GM12891 (cell line): ENCODE data around the gene OR4D2. TPM values are rescaled to one million over a fixed set of nuclear protein-coding genes. Genes with fewer than 3 reads are reported as not detected.
"Not testable (repeated sequence)": the region's sequence is repeated elsewhere in the genome, so short reads cannot be mapped to it uniquely, and the experiment has no call there.

Experiments
- DNase-seq: peaks from one replicate; pipeline ENCODE4 v3.0.0; 2011; ENCODE audit warnings: low spot score; ENCODE audit not compliant: insufficient read length
- FAIRE-seq: peaks from 2 replicates; lab custom pipeline; 2011; peaks lifted over from hg19 to GRCh38; lab: Jason Lieb, UNC
- PAX5 ChIP-seq: IDR thresholded peaks from 2 replicates; pipeline ENCODE4 v1.6.1; 2011; ENCODE audit warnings: low read length, moderate library complexity, mild to moderate bottlenecking; ENCODE audit not compliant: insufficient read depth, severe bottlenecking
- POLR2A ChIP-seq: IDR thresholded peaks from 2 replicates; pipeline ENCODE4 v1.6.1; 2011; ENCODE audit warnings: low read depth, low read length, control low read depth
- POLR2AphosphoS5 ChIP-seq: IDR thresholded peaks from 2 replicates; pipeline ENCODE4 v1.6.1; 2011; ENCODE audit warnings: low read depth, low read length, control low read depth
- POU2F2 ChIP-seq: IDR thresholded peaks from 2 replicates; pipeline ENCODE4 v1.6.1; 2011; ENCODE audit warnings: low read depth, mild to moderate bottlenecking, control low read depth, low read length, moderate library complexity
- SPI1 ChIP-seq: IDR thresholded peaks from 2 replicates; pipeline ENCODE4 v1.6.1; 2011; ENCODE audit warnings: low read depth, low read length, control low read depth
- TAF1 ChIP-seq: IDR thresholded peaks from 2 replicates; pipeline ENCODE4 v1.6.1; 2011; ENCODE audit warnings: low read depth, low read length, control low read depth
- polyA plus RNA-seq: library from polyadenylated mRNA; unstranded; fragments of >200 nt; gene quantifications from one replicate; pipeline ENCODE4 v1.2.1, GENCODE V29; 2012; ENCODE audit warnings: low read depth, missing spikeins, inconsistent platforms; ENCODE audit not compliant: missing spikeins

The OR4D2 gene
- polyA plus RNA-seq, result not detected

- no peak for TF ChIP-seq POLR2A
- TF ChIP-seq TAF1, result no peak
- TF ChIP-seq POU2F2, result no peak
- TF ChIP-seq POLR2AphosphoS5, result no peak
- no peak for TF ChIP-seq PAX5
- no peak for TF ChIP-seq SPI1
- FAIRE-seq (no peak), DNase-seq (no peak)
Observed at GRCh38 chr17:58166682-58167081, at the start of gene OR4D2. TSS of gene OR4D2 (plus strand) at chr17:58166982. CDS start at chr17:58169656, 2,674 bp downstream.

GRCh38 chr17:58117382-58117781 is 49.4 kb upstream of the OR4D2 start:
- FAIRE-seq, result peak; percentile 9
- no peak for DNase-seq
- TF ChIP-seq POU2F2, result no peak
- no peak for TF ChIP-seq POLR2AphosphoS5
- no peak for TF ChIP-seq SPI1
- TF ChIP-seq POLR2A, result no peak
- TF ChIP-seq PAX5, result no peak
- no peak for TF ChIP-seq TAF1

GRCh38 chr17:58119491-58119890 is 47.3 kb upstream of the OR4D2 start:
- TF ChIP-seq TAF1, result no peak
- TF ChIP-seq SPI1, result no peak
- no peak for TF ChIP-seq POU2F2
- TF ChIP-seq POLR2AphosphoS5, result no peak
- no peak for TF ChIP-seq PAX5
- TF ChIP-seq POLR2A, result no peak
- DNase-seq (no peak), FAIRE-seq (no peak)

- FAIRE-seq (peak; percentile 73), DNase-seq (no peak)
- TF ChIP-seq PAX5 (no peak), SPI1 (no peak), POLR2A (no peak)
Observed at GRCh38 chr17:58120195-58120822, 46.5 kb upstream of the OR4D2 start.

- no peak for FAIRE-seq
Observed at GRCh38 chr17:58121925-58122324, 44.9 kb upstream of the OR4D2 start.

GRCh38 chr17:58127846-58128245 is 38.9 kb upstream of the OR4D2 start:
- TF ChIP-seq PAX5 (no peak), POLR2A (no peak), POU2F2 (no peak)
- DNase-seq (no peak), FAIRE-seq (no peak)

More at GRCh38 chr17:58121925-58122324, 44.9 kb upstream of the OR4D2 start:
- TF ChIP-seq PAX5 (no peak), POU2F2 (no peak), SPI1 (no peak), POLR2AphosphoS5 (no peak), POLR2A (no peak), TAF1 (no peak)
- peak; percentile 12 for DNase-seq

- not testable (repeated sequence) for FAIRE-seq
Observed at GRCh38 chr17:58132697-58133096, 34.1 kb upstream of the OR4D2 start.

GRCh38 chr17:58136669-58137279 is 30.0 kb upstream of the OR4D2 start:
- DNase-seq (no peak), FAIRE-seq (no peak)
- TF ChIP-seq POU2F2, result no peak
- TF ChIP-seq PAX5, result no peak
- TF ChIP-seq TAF1, result no peak
- no peak for TF ChIP-seq POLR2A
- TF ChIP-seq POLR2AphosphoS5, result no peak
- no peak for TF ChIP-seq SPI1

More at GRCh38 chr17:58132697-58133096, 34.1 kb upstream of the OR4D2 start:
- not testable (repeated sequence) for DNase-seq

- DNase-seq (no peak), FAIRE-seq (no peak)
- TF ChIP-seq POLR2AphosphoS5 (no peak), POU2F2 (no peak), SPI1 (no peak), TAF1 (no peak), POLR2A (no peak), PAX5 (no peak)
Observed at GRCh38 chr17:58141505-58141904, 25.3 kb upstream of the OR4D2 start.

- FAIRE-seq, DNase-seq: not testable (repeated sequence)
Observed at GRCh38 chr17:58143335-58143734, 23.4 kb upstream of the OR4D2 start.
